ENCODE measurements around the gene SCUBE1.

DNA sequence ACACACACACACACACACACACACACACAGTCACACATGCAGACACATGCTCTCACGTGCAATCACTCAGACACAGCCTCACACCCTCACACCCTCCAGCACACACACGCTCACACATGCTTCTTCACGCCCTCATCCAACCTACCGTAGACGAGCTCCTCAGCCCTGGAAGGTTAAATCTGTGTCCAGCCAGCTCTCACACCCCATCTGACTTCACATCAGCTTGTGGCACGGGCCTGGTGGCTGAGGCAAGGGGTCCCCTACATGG is 1.3 kb upstream of the SCUBE1 start:
- TF ChIP-seq, protein P1, sequence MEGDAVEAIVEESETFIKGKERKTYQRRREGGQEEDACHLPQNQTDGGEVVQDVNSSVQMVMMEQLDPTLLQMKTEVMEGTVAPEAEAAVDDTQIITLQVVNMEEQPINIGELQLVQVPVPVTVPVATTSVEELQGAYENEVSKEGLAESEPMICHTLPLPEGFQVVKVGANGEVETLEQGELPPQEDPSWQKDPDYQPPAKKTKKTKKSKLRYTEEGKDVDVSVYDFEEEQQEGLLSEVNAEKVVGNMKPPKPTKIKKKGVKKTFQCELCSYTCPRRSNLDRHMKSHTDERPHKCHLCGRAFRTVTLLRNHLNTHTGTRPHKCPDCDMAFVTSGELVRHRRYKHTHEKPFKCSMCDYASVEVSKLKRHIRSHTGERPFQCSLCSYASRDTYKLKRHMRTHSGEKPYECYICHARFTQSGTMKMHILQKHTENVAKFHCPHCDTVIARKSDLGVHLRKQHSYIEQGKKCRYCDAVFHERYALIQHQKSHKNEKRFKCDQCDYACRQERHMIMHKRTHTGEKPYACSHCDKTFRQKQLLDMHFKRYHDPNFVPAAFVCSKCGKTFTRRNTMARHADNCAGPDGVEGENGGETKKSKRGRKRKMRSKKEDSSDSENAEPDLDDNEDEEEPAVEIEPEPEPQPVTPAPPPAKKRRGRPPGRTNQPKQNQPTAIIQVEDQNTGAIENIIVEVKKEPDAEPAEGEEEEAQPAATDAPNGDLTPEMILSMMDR (IDR thresholded peaks at IDR 0.05 in 2 of 3, conservative IDR thresholded peaks at IDR 0.05 in 1 of 3; ENCODE audit: control insufficient read depth in 2 of 3, extremely low read depth in 1 of 3, insufficient read depth in 1 of 3, low read depth in 3 of 3, low read length in 3 of 3): no peak
- no peak for TF ChIP-seq JUND (IDR thresholded peaks at IDR 0.05; ENCODE audit: low read depth, low read length)
- TF ChIP-seq TARDBP (IDR thresholded peaks at IDR 0.05; ENCODE audit: borderline replicate concordance): no peak
- TF ChIP-seq POLR2A (IDR thresholded peaks at IDR 0.05; ENCODE audit: low read depth, low read length): no peak
- no peak for TF ChIP-seq RAD21 (IDR thresholded peaks at IDR 0.05; ENCODE audit: insufficient read depth, low read depth, low read length)
- no peak for TF ChIP-seq CBX3 (IDR thresholded peaks at IDR 0.05; ENCODE audit: borderline replicate concordance, low read depth)
- TF ChIP-seq POLR2AphosphoS5 (IDR thresholded peaks at IDR 0.05; ENCODE audit: low read length): no peak
- no peak for TF ChIP-seq CEBPB (IDR thresholded peaks at IDR 0.05; ENCODE audit: borderline replicate concordance in 1 of 2, low read depth in 2 of 2, low read length in 2 of 2)

All from GM12878 (cell line).